Placental epithelial cell (primary cell): ENCODE measurements around the gene INTS1. TPM values are rescaled to one million over a fixed set of nuclear protein-coding genes. Genes with fewer than 3 reads are reported as not detected.

ENCODE experiments used
- total RNA-seq: library from RNA; depleted of rRNA; stranded (reverse); fragments of >200 nt; gene quantifications from 2 replicates; pipeline ENCODE4 v1.2.3, GENCODE V29; 2012

INTS1 gene, protein sequence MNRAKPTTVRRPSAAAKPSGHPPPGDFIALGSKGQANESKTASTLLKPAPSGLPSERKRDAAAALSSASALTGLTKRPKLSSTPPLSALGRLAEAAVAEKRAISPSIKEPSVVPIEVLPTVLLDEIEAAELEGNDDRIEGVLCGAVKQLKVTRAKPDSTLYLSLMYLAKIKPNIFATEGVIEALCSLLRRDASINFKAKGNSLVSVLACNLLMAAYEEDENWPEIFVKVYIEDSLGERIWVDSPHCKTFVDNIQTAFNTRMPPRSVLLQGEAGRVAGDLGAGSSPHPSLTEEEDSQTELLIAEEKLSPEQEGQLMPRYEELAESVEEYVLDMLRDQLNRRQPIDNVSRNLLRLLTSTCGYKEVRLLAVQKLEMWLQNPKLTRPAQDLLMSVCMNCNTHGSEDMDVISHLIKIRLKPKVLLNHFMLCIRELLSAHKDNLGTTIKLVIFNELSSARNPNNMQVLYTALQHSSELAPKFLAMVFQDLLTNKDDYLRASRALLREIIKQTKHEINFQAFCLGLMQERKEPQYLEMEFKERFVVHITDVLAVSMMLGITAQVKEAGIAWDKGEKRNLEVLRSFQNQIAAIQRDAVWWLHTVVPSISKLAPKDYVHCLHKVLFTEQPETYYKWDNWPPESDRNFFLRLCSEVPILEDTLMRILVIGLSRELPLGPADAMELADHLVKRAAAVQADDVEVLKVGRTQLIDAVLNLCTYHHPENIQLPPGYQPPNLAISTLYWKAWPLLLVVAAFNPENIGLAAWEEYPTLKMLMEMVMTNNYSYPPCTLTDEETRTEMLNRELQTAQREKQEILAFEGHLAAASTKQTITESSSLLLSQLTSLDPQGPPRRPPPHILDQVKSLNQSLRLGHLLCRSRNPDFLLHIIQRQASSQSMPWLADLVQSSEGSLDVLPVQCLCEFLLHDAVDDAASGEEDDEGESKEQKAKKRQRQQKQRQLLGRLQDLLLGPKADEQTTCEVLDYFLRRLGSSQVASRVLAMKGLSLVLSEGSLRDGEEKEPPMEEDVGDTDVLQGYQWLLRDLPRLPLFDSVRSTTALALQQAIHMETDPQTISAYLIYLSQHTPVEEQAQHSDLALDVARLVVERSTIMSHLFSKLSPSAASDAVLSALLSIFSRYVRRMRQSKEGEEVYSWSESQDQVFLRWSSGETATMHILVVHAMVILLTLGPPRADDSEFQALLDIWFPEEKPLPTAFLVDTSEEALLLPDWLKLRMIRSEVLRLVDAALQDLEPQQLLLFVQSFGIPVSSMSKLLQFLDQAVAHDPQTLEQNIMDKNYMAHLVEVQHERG (N-terminal part only)
- 46.7 and 83.8 TPM in 2 replicates for total RNA-seq

DNA sequence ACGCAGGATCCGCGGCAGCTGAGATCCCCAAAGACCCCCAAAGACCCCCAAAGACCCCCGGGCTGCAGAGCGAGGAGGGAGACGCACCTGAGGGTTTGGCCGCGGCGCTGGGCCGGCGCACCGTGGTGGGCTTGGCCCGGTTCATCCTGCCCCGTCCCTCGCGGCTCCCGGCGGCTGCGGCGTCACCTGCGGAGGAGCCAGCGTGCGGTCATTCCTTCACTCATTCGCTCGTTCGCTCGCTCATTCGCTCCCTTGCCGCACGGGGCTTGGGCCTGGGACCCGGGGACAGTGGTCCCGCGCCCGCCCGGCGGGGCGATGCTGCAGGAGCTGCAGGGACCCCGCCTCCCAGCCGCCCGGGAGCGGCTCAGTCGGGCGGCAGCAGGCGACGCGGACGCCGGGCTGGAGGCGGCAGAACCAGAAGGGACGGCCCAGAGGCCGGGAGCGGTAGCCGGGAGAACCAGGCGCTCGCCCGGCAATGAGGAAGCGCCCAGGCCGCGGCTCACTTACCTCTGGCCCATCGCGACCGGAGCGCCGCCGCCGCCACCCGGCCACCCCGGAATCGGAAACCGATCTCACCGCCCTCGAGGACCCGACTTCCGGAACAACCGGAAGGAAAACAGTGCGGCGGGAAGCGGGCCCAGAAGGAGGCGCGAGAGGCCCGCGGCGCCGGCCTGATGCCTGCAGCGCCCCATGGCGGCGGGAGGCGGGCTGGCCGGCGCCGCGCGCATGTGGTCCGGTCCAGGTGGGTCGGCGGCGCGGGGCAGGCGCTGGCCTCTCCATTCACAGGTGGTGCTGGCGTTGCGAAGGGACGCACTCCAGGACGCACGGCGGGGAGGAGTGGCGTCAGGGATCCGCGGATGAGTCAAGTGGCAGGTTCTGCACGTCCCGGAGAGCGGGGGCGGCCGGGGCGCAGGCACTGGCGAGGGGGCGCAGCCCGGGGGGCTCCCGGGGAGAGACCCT is at the start of gene INTS1:
Gene INTS1 (minus strand): TSS at position 574 of the 960 bp plus-strand sequence. CDS start 429 bp downstream, at position 145.

DNA sequence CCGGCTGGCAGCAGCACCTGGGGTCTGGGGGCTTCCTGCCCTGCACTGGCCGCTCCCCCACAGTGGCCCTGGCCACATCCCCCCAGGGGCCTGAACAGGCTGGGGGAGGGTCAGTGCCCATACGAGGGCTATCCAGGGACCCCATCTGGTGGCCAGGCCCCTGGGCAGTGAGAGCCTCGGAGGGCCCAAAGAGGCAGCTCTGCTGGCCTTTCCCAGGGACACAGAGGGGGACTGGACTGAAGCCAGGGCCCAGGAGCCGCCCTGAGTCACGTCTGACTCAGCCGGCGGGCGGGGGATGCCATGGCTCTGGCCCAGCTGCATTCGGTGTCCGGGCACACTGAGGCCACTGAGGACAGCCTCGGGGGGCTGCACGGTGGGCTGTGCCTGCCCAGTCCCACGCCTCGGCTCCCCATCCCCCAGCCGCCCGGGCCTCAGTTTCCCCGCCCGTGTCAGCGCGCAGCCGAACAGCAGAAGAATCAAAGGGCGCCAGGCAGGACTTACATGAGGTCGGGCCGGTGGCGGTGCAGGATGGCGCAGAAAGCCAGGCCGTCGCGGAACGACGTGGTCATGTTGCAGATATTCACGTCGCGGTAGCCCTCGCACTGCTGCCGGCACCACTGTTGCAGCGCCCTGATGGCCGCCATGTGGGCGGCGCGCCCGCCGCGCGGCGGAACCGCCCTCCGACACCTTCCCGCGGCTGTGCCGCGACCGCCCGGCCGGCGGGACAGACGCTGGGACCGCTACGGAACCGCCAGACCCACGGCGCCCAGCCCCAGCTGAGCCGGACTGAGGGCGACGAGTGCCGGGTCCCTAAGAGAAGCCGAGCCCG is 45.3 kb downstream of the INTS1 start, which contains the start of gene MICALL2:
Gene MICALL2 (minus strand): TSS at position 788 of the 829 bp plus-strand sequence. CDS start 144 bp downstream, at position 644.

Other genes with a start within 250 kb of the INTS1 start
- gene MICALL2, start 44.9 kb downstream of the INTS1 start, total RNA-seq = 29.0 and 35.7 TPM in 2 replicates
- 6.7 and 13.6 TPM in 2 replicates for gene MAFK, start 26.3 kb upstream of the INTS1 start, total RNA-seq
- gene TMEM184A, start 51.8 kb upstream of the INTS1 start, total RNA-seq = 2.4 and 5.1 TPM in 2 replicates
- 20.0 and 33.1 TPM in 2 replicates for gene PSMG3, start 65.6 kb upstream of the INTS1 start, total RNA-seq
- under 0.01 and 0.22 TPM in 2 replicates for gene ELFN1, start 165.9 kb upstream of the INTS1 start, total RNA-seq